HL-60 (cell line): Measurements from ENCODE around the gene EXOC1L.

ENCODE experiments used
- DNase-seq, 2 experiments: peaks; one replicate each; pipeline ENCODE4 v3.0.0-alpha.2; 2010 to 2020; ENCODE audit warnings: low read depth in 1 of 2, low spot score in 1 of 2
- H3K27ac ChIP-seq: fragments of 250-450 bp; sonication (Bioruptor Pico); replicated peaks from 2 replicates; pipeline ENCODE4 v1.5.1; 2020; ENCODE audit warnings: mild to moderate bottlenecking, moderate library complexity
- H3K27me3 ChIP-seq: fragments of 250-450 bp; sonication (Bioruptor Pico); 2 replicates; pipeline ENCODE4 v1.5.1; 2021; ENCODE audit warnings: mild to moderate bottlenecking, moderate library complexity; ENCODE audit not compliant: insufficient read depth, poor library complexity, severe bottlenecking
- H3K4me3 ChIP-seq: replicated peaks from 2 replicates; pipeline ENCODE4 v1.5.1; 2011; ENCODE audit warnings: mild to moderate bottlenecking, control low read depth, low read length; ENCODE audit not compliant: insufficient read depth
- GABPA ChIP-seq: IDR thresholded peaks from 2 replicates; pipeline ENCODE4 v1.6.1; 2012; ENCODE audit warnings: low read depth
- POLR2AphosphoS5 ChIP-seq: IDR thresholded peaks from 2 replicates; pipeline ENCODE4 v1.6.1; 2012; ENCODE audit warnings: low read depth
- SPI1 ChIP-seq: IDR thresholded peaks from 2 replicates; pipeline ENCODE4 v1.6.1; 2012; ENCODE audit warnings: low read depth, mild to moderate bottlenecking, borderline replicate concordance
- TF ChIP-seq, protein P1 (sequence below): IDR thresholded peaks from one replicate; pipeline ENCODE4 v1.5.1; 2011; ENCODE audit warnings: low read length, control low read depth, inconsistent platforms; ENCODE audit not compliant: insufficient read depth
- TF ChIP-seq, protein P2 (sequence below): IDR thresholded peaks from 2 replicates; pipeline ENCODE4 v1.6.1; 2012; ENCODE audit warnings: low read depth; ENCODE audit not compliant: insufficient replicate concordance

EXOC1L gene

DNA sequence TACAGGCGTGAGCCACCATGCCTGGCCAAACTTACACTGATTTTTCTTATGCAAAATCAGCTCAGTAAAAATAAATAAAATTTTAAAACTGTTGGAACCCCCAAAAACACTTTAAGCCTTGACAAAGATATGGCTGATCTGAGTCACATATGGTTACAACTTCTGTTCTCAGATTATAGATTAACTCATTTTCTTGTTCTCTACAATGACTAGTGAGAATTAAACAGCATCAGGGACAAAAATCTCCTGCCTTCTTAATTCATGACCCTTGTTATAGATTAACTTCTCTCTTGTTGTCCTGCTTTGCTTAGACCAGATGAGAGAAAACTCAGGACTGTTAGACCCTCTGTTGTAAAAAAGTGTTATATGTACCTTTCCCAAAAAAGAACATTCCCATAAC lies 24.2 kb upstream of the EXOC1L start:
- TF ChIP-seq SPI1: no peak
- DNase-seq: no peak
- no peak overlapping the region for H3K27ac ChIP-seq
- no peak overlapping the region for H3K4me3 ChIP-seq
- H3K27me3 ChIP-seq: no peaks in the 10 kb centered on the region

DNA sequence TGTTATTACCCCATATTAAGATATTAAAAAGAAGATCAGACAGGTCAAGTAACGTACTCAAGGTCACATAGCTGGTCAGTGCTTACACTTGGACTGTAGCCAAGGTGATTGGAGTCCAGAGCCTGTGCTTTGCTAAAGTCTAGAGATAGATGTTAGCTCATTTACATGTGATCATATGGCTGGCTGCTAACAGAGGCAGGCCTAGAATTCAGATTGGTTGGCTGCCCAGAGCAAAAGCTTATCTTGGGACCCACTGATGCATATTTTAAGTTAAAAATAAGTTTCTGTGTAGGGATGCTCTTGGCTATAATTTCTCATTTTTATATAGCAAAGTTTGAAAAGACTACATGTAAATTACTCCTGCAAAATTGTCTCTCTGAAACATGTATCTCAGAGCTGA lies 18.1 kb upstream of the EXOC1L start:
- no peak overlapping the region for H3K27ac ChIP-seq
- no peak overlapping the region for H3K4me3 ChIP-seq
- TF ChIP-seq, protein P1, sequence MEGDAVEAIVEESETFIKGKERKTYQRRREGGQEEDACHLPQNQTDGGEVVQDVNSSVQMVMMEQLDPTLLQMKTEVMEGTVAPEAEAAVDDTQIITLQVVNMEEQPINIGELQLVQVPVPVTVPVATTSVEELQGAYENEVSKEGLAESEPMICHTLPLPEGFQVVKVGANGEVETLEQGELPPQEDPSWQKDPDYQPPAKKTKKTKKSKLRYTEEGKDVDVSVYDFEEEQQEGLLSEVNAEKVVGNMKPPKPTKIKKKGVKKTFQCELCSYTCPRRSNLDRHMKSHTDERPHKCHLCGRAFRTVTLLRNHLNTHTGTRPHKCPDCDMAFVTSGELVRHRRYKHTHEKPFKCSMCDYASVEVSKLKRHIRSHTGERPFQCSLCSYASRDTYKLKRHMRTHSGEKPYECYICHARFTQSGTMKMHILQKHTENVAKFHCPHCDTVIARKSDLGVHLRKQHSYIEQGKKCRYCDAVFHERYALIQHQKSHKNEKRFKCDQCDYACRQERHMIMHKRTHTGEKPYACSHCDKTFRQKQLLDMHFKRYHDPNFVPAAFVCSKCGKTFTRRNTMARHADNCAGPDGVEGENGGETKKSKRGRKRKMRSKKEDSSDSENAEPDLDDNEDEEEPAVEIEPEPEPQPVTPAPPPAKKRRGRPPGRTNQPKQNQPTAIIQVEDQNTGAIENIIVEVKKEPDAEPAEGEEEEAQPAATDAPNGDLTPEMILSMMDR: no peak
- TF ChIP-seq SPI1: no peak
- TF ChIP-seq GABPA: no peak
- TF ChIP-seq POLR2AphosphoS5: no peak
- TF ChIP-seq, protein P2, sequence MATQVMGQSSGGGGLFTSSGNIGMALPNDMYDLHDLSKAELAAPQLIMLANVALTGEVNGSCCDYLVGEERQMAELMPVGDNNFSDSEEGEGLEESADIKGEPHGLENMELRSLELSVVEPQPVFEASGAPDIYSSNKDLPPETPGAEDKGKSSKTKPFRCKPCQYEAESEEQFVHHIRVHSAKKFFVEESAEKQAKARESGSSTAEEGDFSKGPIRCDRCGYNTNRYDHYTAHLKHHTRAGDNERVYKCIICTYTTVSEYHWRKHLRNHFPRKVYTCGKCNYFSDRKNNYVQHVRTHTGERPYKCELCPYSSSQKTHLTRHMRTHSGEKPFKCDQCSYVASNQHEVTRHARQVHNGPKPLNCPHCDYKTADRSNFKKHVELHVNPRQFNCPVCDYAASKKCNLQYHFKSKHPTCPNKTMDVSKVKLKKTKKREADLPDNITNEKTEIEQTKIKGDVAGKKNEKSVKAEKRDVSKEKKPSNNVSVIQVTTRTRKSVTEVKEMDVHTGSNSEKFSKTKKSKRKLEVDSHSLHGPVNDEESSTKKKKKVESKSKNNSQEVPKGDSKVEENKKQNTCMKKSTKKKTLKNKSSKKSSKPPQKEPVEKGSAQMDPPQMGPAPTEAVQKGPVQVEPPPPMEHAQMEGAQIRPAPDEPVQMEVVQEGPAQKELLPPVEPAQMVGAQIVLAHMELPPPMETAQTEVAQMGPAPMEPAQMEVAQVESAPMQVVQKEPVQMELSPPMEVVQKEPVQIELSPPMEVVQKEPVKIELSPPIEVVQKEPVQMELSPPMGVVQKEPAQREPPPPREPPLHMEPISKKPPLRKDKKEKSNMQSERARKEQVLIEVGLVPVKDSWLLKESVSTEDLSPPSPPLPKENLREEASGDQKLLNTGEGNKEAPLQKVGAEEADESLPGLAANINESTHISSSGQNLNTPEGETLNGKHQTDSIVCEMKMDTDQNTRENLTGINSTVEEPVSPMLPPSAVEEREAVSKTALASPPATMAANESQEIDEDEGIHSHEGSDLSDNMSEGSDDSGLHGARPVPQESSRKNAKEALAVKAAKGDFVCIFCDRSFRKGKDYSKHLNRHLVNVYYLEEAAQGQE: no peak
- no peaks in the 10 kb centered on the region for H3K27me3 ChIP-seq
- no peak for DNase-seq

DNA sequence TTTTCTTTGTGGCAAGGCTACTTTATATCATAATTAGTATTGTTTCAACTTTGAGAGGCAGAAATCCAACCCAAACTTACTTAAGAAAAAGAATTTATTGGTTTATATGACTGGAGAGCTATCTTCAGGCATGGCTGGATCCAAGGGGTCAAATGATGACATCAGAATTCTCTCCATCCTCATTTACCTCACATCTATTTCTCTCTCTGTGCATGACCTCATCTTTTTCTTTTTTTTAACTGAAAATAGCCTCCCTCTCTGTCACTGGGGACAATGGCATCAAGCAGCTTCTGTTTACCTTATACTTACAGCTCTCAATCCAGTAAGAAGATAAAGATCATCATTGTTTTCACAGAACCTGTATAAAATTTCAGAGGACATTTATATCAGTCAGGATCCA lies 12.0 kb upstream of the EXOC1L start:
- H3K4me3 ChIP-seq: no peak overlapping the region
- DNase-seq: no peak
- no peak for TF ChIP-seq GABPA
- TF ChIP-seq POLR2AphosphoS5: no peak
- TF ChIP-seq, protein P1: no peak
- TF ChIP-seq, protein P2: no peak
- no peak for TF ChIP-seq SPI1
- no peak overlapping the region for H3K27ac ChIP-seq
- no peaks in the 10 kb centered on the region for H3K27me3 ChIP-seq

DNA sequence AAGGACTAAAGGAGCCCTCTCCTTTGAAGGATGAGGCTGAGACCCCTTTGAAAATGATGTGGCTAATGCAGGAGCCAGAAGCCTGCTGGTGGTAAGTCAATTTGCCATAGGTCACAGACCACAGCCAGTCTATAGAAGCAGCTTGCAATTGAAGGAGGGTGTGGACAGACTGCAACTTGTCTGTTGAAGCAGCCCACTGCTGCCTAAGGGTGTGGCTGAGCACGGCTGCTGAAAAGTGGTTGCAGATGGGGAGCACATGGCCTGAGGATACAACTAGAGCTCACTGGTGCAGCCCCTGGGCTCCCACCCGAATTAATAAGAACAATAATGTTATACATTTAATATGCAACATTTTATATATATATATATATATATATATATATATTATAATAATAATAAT lies 11.4 kb upstream of the EXOC1L start:
- no peak for DNase-seq
- Histone ChIP-seq H3K27ac (no peak overlapping the region), H3K4me3 (no peak overlapping the region), H3K27me3 (no peaks in the 10 kb centered on the region)
- TF ChIP-seq, protein P2: no peak
- TF ChIP-seq POLR2AphosphoS5: no peak
- no peak for TF ChIP-seq GABPA
- TF ChIP-seq, protein P1: no peak
- no peak for TF ChIP-seq SPI1
